ENCODE measurements around the gene NCK1. TPM values are rescaled to one million over a fixed set of nuclear protein-coding genes. Genes with fewer than 3 reads are reported as not detected.
"Not testable (repeated sequence)": the region's sequence is repeated elsewhere in the genome, so short reads cannot be mapped to it uniquely, and the experiment has no call there.

The NCK1 gene
- total and polyA plus RNA-seq, 10 donors = 12.5 to 54.7 (median 46.0) TPM

GRCh38 chr3:136860541-136860940, 1.5 kb upstream of the NCK1 start:
- no peak for TF ChIP-seq POLR2A (IDR thresholded peaks at IDR 0.05)
- no peak for TF ChIP-seq CTCF (IDR thresholded peaks at IDR 0.05 in 8 of 11, conservative IDR thresholded peaks at IDR 0.05 in 3 of 11)
- no peak for TF ChIP-seq POLR2AphosphoS5 (IDR thresholded peaks at IDR 0.05)
- peaks cover 0 to 9% (median 0%) of the 10 kb centered on the region in 8 donors for H3K9me3 ChIP-seq
- peaks cover 8 to 80% (median 34%) of the 10 kb centered on the region in 6 donors for H3K4me1 ChIP-seq
- H3K27me3 ChIP-seq (replicated peaks in 1 of 7) = no peaks in the 10 kb centered on the region
- intact Hi-C loops (cut with DNase I; ENCODE audit: low total_unique reads) = loop anchor here (5.0 kb wide), 1 partner anchor 108 kb away; the partner anchor contains the start of gene STAG1
- no peak for DNase-seq
- 40 to 57% (median 50%) methylated on average over 4 of the region's 4 CpGs for WGBS, 5 donors
- H3K36me3 ChIP-seq = no peaks in the 10 kb centered on the region
- peak overlapping the region in 7 of 8 donors; percentile 94 to 98 (median 97) for H3K27ac ChIP-seq
- peak overlapping the region in 7 of 8 donors; percentile 75 to 96 (median 88) for H3K4me3 ChIP-seq

GRCh38 chr3:136862617-136863322, 762 bp downstream of the NCK1 start:
- TF ChIP-seq CTCF (IDR thresholded peaks at IDR 0.05 in 8 of 11, conservative IDR thresholded peaks at IDR 0.05 in 3 of 11) = no peak
- no peak for TF ChIP-seq POLR2A (IDR thresholded peaks at IDR 0.05)
- no peak for TF ChIP-seq POLR2AphosphoS5 (IDR thresholded peaks at IDR 0.05)
- WGBS, 5 donors = 0 to 1% (median 0%) methylated on average over 14 to 37 of the region's 39 CpGs
- Histone ChIP-seq H3K36me3 (peaks cover 0 to 3% (median 0%) of the 10 kb centered on the region in 6 donors), H3K9me3 (no peaks in the 10 kb centered on the region), H3K27ac (peak overlapping the region; percentile 94 to 98 (median 96)), H3K4me3 (peak overlapping the region; percentile 75 to 96 (median 88)), H3K4me1 (peaks cover 8 to 81% (median 38%) of the 10 kb centered on the region in 6 donors), H3K27me3 (replicated peaks in 1 of 7) (no peaks in the 10 kb centered on the region)
- intact Hi-C loops (cut with DNase I; ENCODE audit: low total_unique reads) = loop anchor here (5.0 kb wide), 1 partner anchor 110 kb away; the partner anchor contains the start of gene STAG1
- no peak for DNase-seq

GRCh38 chr3:136869282-136869681, 7.3 kb downstream of the NCK1 start:
- H3K9me3 ChIP-seq = peaks cover 0 to 11% (median 5%) of the 10 kb centered on the region in 8 donors
- no peak overlapping the region for H3K4me3 ChIP-seq
- no peak overlapping the region for H3K27ac ChIP-seq
- peaks cover 0 to 53% (median 9%) of the 10 kb centered on the region in 6 donors for H3K36me3 ChIP-seq
- no peaks in the 10 kb centered on the region for H3K27me3 ChIP-seq (replicated peaks in 1 of 7)
- peaks cover 3 to 80% (median 18%) of the 10 kb centered on the region in 6 donors for H3K4me1 ChIP-seq
- no peak for DNase-seq
- WGBS, 5 donors = 97 to 98% (median 98%) methylated on average over 9 of the region's 9 CpGs
- TF ChIP-seq POLR2A (IDR thresholded peaks at IDR 0.05) (no peak), CTCF (IDR thresholded peaks at IDR 0.05 in 8 of 11, conservative IDR thresholded peaks at IDR 0.05 in 3 of 11) (no peak), POLR2AphosphoS5 (IDR thresholded peaks at IDR 0.05) (no peak)
- intact Hi-C loops (cut with DNase I; ENCODE audit: low total_unique reads) = no loop called here

GRCh38 chr3:136872258-136872657, 10.2 kb downstream of the NCK1 start:
- H3K27ac ChIP-seq; DNase-seq; H3K27me3 ChIP-seq (replicated peaks in 1 of 7); intact Hi-C loops (cut with DNase I; ENCODE audit: low total_unique reads); H3K4me3 ChIP-seq: not testable (repeated sequence)
- H3K4me1 ChIP-seq = peaks cover 0 to 63% (median 12%) of the 10 kb centered on the region in 6 donors
- peaks cover 0 to 11% (median 5%) of the 10 kb centered on the region in 8 donors for H3K9me3 ChIP-seq
- WGBS, 5 donors = 81 to 95% (median 92%) methylated on average over 3 of the region's 3 CpGs
- peaks cover 0 to 54% (median 9%) of the 10 kb centered on the region in 6 donors for H3K36me3 ChIP-seq

GRCh38 chr3:136879510-136879909, 17.5 kb downstream of the NCK1 start:
- H3K9me3 ChIP-seq; H3K27ac ChIP-seq; H3K4me3 ChIP-seq; intact Hi-C loops (cut with DNase I; ENCODE audit: low total_unique reads); DNase-seq; H3K36me3 ChIP-seq; H3K27me3 ChIP-seq (replicated peaks in 1 of 7): not testable (repeated sequence)
- WGBS, 5 donors = 91 to 98% (median 98%) methylated on average over 2 of the region's 2 CpGs
- H3K4me1 ChIP-seq = peaks cover 2 to 44% (median 27%) of the 10 kb centered on the region in 6 donors

Measured in spleen (tissue), 11 donors.